GM19351 (cell line): Measurements from ENCODE around the gene PATE4.

Source experiments
- ATAC-seq: cut with Tn5 transposase; IDR thresholded peaks from one replicate; pipeline ENCODE4 v1.9.1; 2021; ENCODE audit warnings: mild to moderate bottlenecking, moderate library complexity; ENCODE audit not compliant: unreplicated experiment

Gene PATE4

GRCh38 chr11:125886997-125887372 lies 53.9 kb downstream of the PATE4 start:
- ATAC-seq: peak; percentile 41

- ATAC-seq: peak; percentile 78
These were observed 54.5 kb downstream of the PATE4 start, which contains the start of gene HYLS1 for GRCh38 chr11:125887373-125888324. TSS of gene HYLS1 (plus strand) at chr11:125887668. CDS start at chr11:125899369, 11,701 bp downstream.
